GM12878 (cell line): ENCODE measurements around the gene EPHB2. TPM values are rescaled to one million over a fixed set of nuclear protein-coding genes. Genes with fewer than 3 reads are reported as not detected.

Experiments
- ATAC-seq: fragments of 200-7000 bp; cut with Tn5 transposase; 3 replicates; pipeline ENCODE4 v1.9.1; 2020; ENCODE audit warnings: mild to moderate bottlenecking, moderate library complexity
- BruUV-seq: library from RNA; stranded (reverse); fragments of 400-500 nt; replicated peaks from 2 replicates; lab custom pipeline; 2021; lab: Mats Ljungman, UMichigan
- CTCF ChIA-PET: fragments of 300-600 bp; sonication (Branson Sonifier 250); formaldehyde crosslinking; extraction: SDS; loops from one replicate; lab custom pipeline; 2021; ENCODE audit warnings: inconsistent platforms; lab: Yijun Ruan, JAX
- POLR2A ChIA-PET: fragments of 350-600 bp; formaldehyde crosslinking; extraction: SDS; loops from one replicate; lab custom pipeline; 2021; ENCODE audit warnings: inconsistent platforms; lab: Charles Lee
- RAD21 ChIA-PET: fragments of 300-600 bp; sonication (Branson Sonifier 250); formaldehyde crosslinking; loops from one replicate; lab custom pipeline; 2023; ENCODE audit warnings: antibody characterized with exemption; ENCODE audit not compliant: unreplicated experiment; lab: Charles Lee
- SMC1A ChIA-PET: fragments of 300-600 bp; sonication (Branson Sonifier 250); formaldehyde crosslinking; loops from one replicate; lab custom pipeline; 2023; ENCODE audit not compliant: unreplicated experiment, uncharacterized antibody; lab: Charles Lee
- DNase-seq: peaks from one replicate; pipeline ENCODE4 v3.0.0-alpha.2; 2011; ENCODE audit warnings: low read depth, low spot score
- FAIRE-seq: peaks from 3 replicates; lab custom pipeline; 2011; peaks lifted over from hg19 to GRCh38; lab: Jason Lieb, UNC
- H2AFZ ChIP-seq: 2 replicates; pipeline ENCODE4 v1.6.0; 2011; ENCODE audit warnings: low read depth, low read length, control low read depth; ENCODE audit not compliant: control insufficient read depth
- H3K27ac ChIP-seq: 2 replicates; pipeline ENCODE4 v1.5.1; 2011; ENCODE audit warnings: control low read depth; ENCODE audit not compliant: control insufficient read depth, insufficient read depth
- H3K27me3 ChIP-seq, 2 experiments: replicated peaks in 1 of 2; 2 replicates each; pipeline versions ENCODE4 v1.6.0 to v1.6.1; 2011; ENCODE audit warnings: low read length in 1 of 2; ENCODE audit not compliant: control insufficient read depth in 2 of 2, insufficient read depth in 2 of 2
- H3K36me3 ChIP-seq, 2 experiments: 2 replicates each; pipeline ENCODE4 v1.5.1; 2011; ENCODE audit warnings: low read length in 1 of 2; ENCODE audit not compliant: control insufficient read depth in 2 of 2, insufficient read depth in 2 of 2
- H3K4me1 ChIP-seq: 2 replicates; pipeline ENCODE4 v1.6.1; 2011; ENCODE audit warnings: mild to moderate bottlenecking, low read length, moderate library complexity, mixed read lengths; ENCODE audit not compliant: control insufficient read depth, insufficient read depth
- H3K4me2 ChIP-seq: 2 replicates; pipeline ENCODE4 v1.6.0; 2011; ENCODE audit warnings: control low read depth; ENCODE audit not compliant: control insufficient read depth, insufficient read depth
- H3K4me3 ChIP-seq: fragments of 200-600 bp; sonication (generic); 2 replicates; pipeline ENCODE4 v1.5.1; 2016
- H3K79me2 ChIP-seq: 2 replicates; pipeline ENCODE4 v1.6.0; 2011; ENCODE audit warnings: low read length; ENCODE audit not compliant: control insufficient read depth, insufficient read depth
- H3K9ac ChIP-seq: 2 replicates; pipeline ENCODE4 v1.8.0; 2011; ENCODE audit warnings: low read length, control low read depth, mixed read lengths; ENCODE audit not compliant: control insufficient read depth, insufficient read depth
- H3K9me3 ChIP-seq: replicated peaks from 3 replicates; pipeline ENCODE4 v1.5.1; 2011; ENCODE audit warnings: mild to moderate bottlenecking, low read length; ENCODE audit not compliant: control insufficient read depth, insufficient read depth
- H4K20me1 ChIP-seq: 2 replicates; pipeline ENCODE4 v1.6.0; 2011; ENCODE audit not compliant: control insufficient read depth, insufficient read depth
- BRCA1 ChIP-seq: IDR thresholded peaks from 2 replicates; pipeline ENCODE4 v1.6.1; 2011; ENCODE audit warnings: low read depth, low read length, improper control_type of control experiment
- CHD4 ChIP-seq: fragments of 200-600 bp; sonication (generic); IDR thresholded peaks from 2 replicates; pipeline ENCODE4 v1.6.1; 2016; ENCODE audit warnings: mild to moderate bottlenecking
- E2F8 ChIP-seq: fragments of 450-650 bp; IDR thresholded peaks from 2 replicates; pipeline ENCODE4 v1.6.1; 2018; ENCODE audit warnings: mild to moderate bottlenecking, low read depth, moderate library complexity; ENCODE audit not compliant: partially characterized antibody
- EP300 ChIP-seq, 2 experiments: fragments of 150-350 bp in 1 of 2; IDR thresholded peaks; 2 replicates each; pipeline ENCODE4 v1.6.1; 2011 to 2012; ENCODE audit warnings: low read depth in 2 of 2, low read length in 2 of 2, borderline replicate concordance in 1 of 2, improper control_type of control experiment in 1 of 2, inconsistent platforms in 1 of 2; ENCODE audit not compliant: control insufficient read depth in 1 of 2
- FOS ChIP-seq: IDR thresholded peaks from 3 replicates; pipeline ENCODE4 v1.6.1; 2011; ENCODE audit warnings: borderline replicate concordance; ENCODE audit not compliant: insufficient read length; ENCODE audit errors: extremely low read depth
- MAX ChIP-seq: IDR thresholded peaks from 2 replicates; pipeline ENCODE4 v1.6.1; 2012; ENCODE audit warnings: low read depth, low read length, improper control_type of control experiment
- MEF2B ChIP-seq: fragments of 450-650 bp; IDR thresholded peaks from 2 replicates; pipeline ENCODE4 v1.6.1; 2018; ENCODE audit warnings: mild to moderate bottlenecking, moderate library complexity; ENCODE audit not compliant: partially characterized antibody, poor library complexity, severe bottlenecking
- RFX5 ChIP-seq: IDR thresholded peaks from 2 replicates; pipeline ENCODE4 v1.6.1; 2011; ENCODE audit warnings: low read depth, low read length, improper control_type of control experiment
- SUPT20H ChIP-seq: IDR thresholded peaks from 2 replicates; pipeline ENCODE4 v1.6.1; 2011; ENCODE audit warnings: low read depth, mild to moderate bottlenecking, low read length, moderate library complexity, borderline replicate concordance; ENCODE audit not compliant: control insufficient read depth
- USF2 ChIP-seq: IDR thresholded peaks from 2 replicates; pipeline ENCODE4 v1.6.1; 2011; ENCODE audit warnings: low read depth, low read length, improper control_type of control experiment, borderline replicate concordance
- WGBS: methylation state at CpG from one replicate; pipeline ENCODE4 v1.1.6; 2016; ENCODE audit warnings: low lambda C conversion rate; ENCODE audit not compliant: insufficient replicate concordance, insufficient coverage; ENCODE audit errors: missing lambda C conversion rate; 5-methylcytosine and 5-hydroxymethylcytosine counted together
- in situ Hi-C: fragments of 300-500 bp; cut with MboI; formaldehyde crosslinking; loops from 9 replicates; pipeline ENCODE4 v1.14.3; 2018; ENCODE audit warnings: mixed read lengths
- intact Hi-C: fragments of 100-400 bp; cut with micrococcal nuclease; formaldehyde crosslinking; loops from one replicate; pipeline ENCODE4 v1.14.2; 2022; ENCODE audit not compliant: unreplicated experiment
- polyA plus RNA-seq, 11 experiments: library from polyadenylated mRNA; depleted of rRNA in 4 of 11; unstranded in 6 of 11; stranded (reverse) in 5 of 11; fragments of >200 nt; fragmentation: Nextera tagmentation in 4 of 11; fragmentation: Illumina TruSeq in 1 of 11; extraction: Ambion mirVana in 4 of 11; extraction: Trizol in 1 of 11; gene quantifications; 1 replicate in 1 of 11; 2 replicates in 10 of 11; pipeline versions ENCODE4 v1.2.1 to v1.2.3, GENCODE V29; 2011 to 2016; ENCODE audit warnings: inconsistent platforms in 2 of 11, missing spikeins in 2 of 11, low read depth in 1 of 11
- total RNA-seq, 4 experiments: library from RNA; depleted of rRNA in 3 of 4; stranded (reverse); fragments of >200 nt in 3 of 4; fragmentation: Illumina TruSeq in 1 of 4; extraction: Trizol in 1 of 4; gene quantifications; 2 replicates each; pipeline versions ENCODE4 v1.2.1 to v1.2.3, GENCODE V29; 2013 to 2021
- TF ChIP-seq, protein P1 (sequence below): fragments of 450-650 bp; IDR thresholded peaks from 2 replicates; pipeline ENCODE4 v1.6.1; 2017; ENCODE audit warnings: borderline replicate concordance
- TF ChIP-seq, protein P2 (sequence below): fragments of 150-350 bp; IDR thresholded peaks from 2 replicates; pipeline ENCODE4 v1.6.1; 2014; ENCODE audit warnings: mild to moderate bottlenecking, low read depth, low read length
- TF ChIP-seq, protein P3 (sequence below): fragments of 450-650 bp; IDR thresholded peaks from 2 replicates; pipeline ENCODE4 v1.6.1; 2017; ENCODE audit warnings: mild to moderate bottlenecking

EPHB2 gene
- total and polyA plus RNA-seq, 10 of the 15 experiments (the other 5 are each of a cell fraction or from before 2014, with no cell fraction given), result 0.13 to 3.3 (median 0.92) TPM

DNA sequence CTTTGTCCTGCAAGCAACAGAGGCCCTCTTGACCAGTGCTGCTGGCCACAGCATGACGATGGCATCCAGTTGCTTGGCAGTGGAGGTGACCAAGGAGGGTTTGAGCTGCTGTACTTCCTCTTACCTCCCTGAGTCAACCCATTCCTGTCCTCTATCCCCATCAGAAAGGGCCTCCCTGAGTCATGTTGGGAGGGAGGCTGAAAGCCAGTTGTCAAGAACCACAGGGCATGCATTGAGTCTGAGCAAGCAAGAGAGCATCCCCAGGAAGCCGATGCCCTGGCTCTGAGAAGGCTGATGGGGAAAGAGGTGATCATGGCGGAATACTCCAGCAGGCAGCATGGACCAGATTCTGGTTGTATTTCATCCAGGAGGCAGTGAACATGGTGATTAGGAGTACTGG is 192.5 kb downstream of the EPHB2 start:
- intact Hi-C loops, result no loop called here
- no peaks in the 10 kb centered on the region for H3K36me3 ChIP-seq
- CTCF ChIA-PET, result no interaction called here
- no peak overlapping the region for H2AFZ ChIP-seq
- POLR2A ChIA-PET, result no interaction called here
- 30% methylated on average over 3 of the region's 3 CpGs for WGBS
- no peaks in the 10 kb centered on the region for H3K79me2 ChIP-seq
- no peak overlapping the region for H3K4me3 ChIP-seq
- no peaks in the 10 kb centered on the region; the same call in 2 of the 3 replicates for H3K9me3 ChIP-seq
- H3K4me2 ChIP-seq, result no peak overlapping the region
- RAD21 ChIA-PET, result no interaction called here
- SMC1A ChIA-PET, result no interaction called here
- no peak for TF ChIP-seq BRCA1
- TF ChIP-seq FOS, result no peak
- no peak for TF ChIP-seq E2F8
- TF ChIP-seq RFX5, result no peak
- TF ChIP-seq SUPT20H, result no peak
- TF ChIP-seq, protein P1, sequence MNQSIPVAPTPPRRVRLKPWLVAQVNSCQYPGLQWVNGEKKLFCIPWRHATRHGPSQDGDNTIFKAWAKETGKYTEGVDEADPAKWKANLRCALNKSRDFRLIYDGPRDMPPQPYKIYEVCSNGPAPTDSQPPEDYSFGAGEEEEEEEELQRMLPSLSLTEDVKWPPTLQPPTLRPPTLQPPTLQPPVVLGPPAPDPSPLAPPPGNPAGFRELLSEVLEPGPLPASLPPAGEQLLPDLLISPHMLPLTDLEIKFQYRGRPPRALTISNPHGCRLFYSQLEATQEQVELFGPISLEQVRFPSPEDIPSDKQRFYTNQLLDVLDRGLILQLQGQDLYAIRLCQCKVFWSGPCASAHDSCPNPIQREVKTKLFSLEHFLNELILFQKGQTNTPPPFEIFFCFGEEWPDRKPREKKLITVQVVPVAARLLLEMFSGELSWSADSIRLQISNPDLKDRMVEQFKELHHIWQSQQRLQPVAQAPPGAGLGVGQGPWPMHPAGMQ, result no peak
- TF ChIP-seq MAX, result no peak
- no peak for TF ChIP-seq CHD4
- TF ChIP-seq, protein P2, sequence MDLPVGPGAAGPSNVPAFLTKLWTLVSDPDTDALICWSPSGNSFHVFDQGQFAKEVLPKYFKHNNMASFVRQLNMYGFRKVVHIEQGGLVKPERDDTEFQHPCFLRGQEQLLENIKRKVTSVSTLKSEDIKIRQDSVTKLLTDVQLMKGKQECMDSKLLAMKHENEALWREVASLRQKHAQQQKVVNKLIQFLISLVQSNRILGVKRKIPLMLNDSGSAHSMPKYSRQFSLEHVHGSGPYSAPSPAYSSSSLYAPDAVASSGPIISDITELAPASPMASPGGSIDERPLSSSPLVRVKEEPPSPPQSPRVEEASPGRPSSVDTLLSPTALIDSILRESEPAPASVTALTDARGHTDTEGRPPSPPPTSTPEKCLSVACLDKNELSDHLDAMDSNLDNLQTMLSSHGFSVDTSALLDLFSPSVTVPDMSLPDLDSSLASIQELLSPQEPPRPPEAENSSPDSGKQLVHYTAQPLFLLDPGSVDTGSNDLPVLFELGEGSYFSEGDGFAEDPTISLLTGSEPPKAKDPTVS, result no peak
- no peak for TF ChIP-seq USF2
- TF ChIP-seq, protein P3, sequence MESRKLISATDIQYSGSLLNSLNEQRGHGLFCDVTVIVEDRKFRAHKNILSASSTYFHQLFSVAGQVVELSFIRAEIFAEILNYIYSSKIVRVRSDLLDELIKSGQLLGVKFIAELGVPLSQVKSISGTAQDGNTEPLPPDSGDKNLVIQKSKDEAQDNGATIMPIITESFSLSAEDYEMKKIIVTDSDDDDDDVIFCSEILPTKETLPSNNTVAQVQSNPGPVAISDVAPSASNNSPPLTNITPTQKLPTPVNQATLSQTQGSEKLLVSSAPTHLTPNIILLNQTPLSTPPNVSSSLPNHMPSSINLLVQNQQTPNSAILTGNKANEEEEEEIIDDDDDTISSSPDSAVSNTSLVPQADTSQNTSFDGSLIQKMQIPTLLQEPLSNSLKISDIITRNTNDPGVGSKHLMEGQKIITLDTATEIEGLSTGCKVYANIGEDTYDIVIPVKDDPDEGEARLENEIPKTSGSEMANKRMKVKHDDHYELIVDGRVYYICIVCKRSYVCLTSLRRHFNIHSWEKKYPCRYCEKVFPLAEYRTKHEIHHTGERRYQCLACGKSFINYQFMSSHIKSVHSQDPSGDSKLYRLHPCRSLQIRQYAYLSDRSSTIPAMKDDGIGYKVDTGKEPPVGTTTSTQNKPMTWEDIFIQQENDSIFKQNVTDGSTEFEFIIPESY, result no peak
- no peak for TF ChIP-seq EP300 (IDR thresholded peaks at IDR 0.05; ENCODE audit: borderline replicate concordance in 1 of 2, control insufficient read depth in 1 of 2, low read depth in 2 of 2, low read length in 2 of 2)
- no peak for TF ChIP-seq MEF2B
- H3K27ac ChIP-seq, result no peak overlapping the region
- H3K4me1 ChIP-seq, result no peaks in the 10 kb centered on the region; the same call in 1 of the 2 replicates
- in situ Hi-C loops, result no loop called here
- no TSS peak for BruUV-seq
- no peak overlapping the region for H3K9ac ChIP-seq
- FAIRE-seq (no peak), ATAC-seq (no peak), DNase-seq (no peak)
- H3K27me3 ChIP-seq, result peaks cover 0 to 1% of the 10 kb centered on the region in 2 experiments; a peak in 2 of 4 replicates
- H4K20me1 ChIP-seq, result no peaks in the 10 kb centered on the region
